A673 (cell line): ENCODE measurements around the gene NKX6-2. TPM values are rescaled to one million over a fixed set of nuclear protein-coding genes. Genes with fewer than 3 reads are reported as not detected.

Experiments used
- BruUV-seq: library from RNA; stranded (reverse); fragments of 400-500 nt; replicated peaks from 2 replicates; lab custom pipeline; 2021; lab: Mats Ljungman, UMichigan
- CTCF ChIA-PET: fragments of 300-600 bp; sonication (Branson Sonifier 250); formaldehyde crosslinking; loops from one replicate; lab custom pipeline; 2022; ENCODE audit warnings: antibody characterized with exemption; lab: Charles Lee
- POLR2A ChIA-PET: fragments of 300-600 bp; sonication (Branson Sonifier 250); formaldehyde crosslinking; loops from one replicate; lab custom pipeline; 2022; ENCODE audit warnings: antibody characterized with exemption; ENCODE audit not compliant: low non-redundant PET; lab: Charles Lee
- DNase-seq: peaks from one replicate; pipeline ENCODE4 v3.0.0-alpha.2; 2015; ENCODE audit warnings: low spot score
- H3K27ac ChIP-seq: fragments of 200-600 bp; sonication (generic); 2 replicates; pipeline ENCODE4 v1.5.1; 2016; ENCODE audit warnings: mixed run types, low read depth, mild to moderate bottlenecking, mixed read lengths, antibody characterized with exemption, low read length; ENCODE audit not compliant: poor library complexity, severe bottlenecking
- H3K27me3 ChIP-seq: fragments of 200-600 bp; sonication (generic); replicated peaks from 2 replicates; pipeline ENCODE4 v1.6.1; 2017; ENCODE audit warnings: mixed run types, low read depth, mild to moderate bottlenecking, mixed read lengths, antibody characterized with exemption, low read length; ENCODE audit not compliant: insufficient read depth, poor library complexity
- H3K36me3 ChIP-seq: fragments of 200-600 bp; sonication (generic); 2 replicates; pipeline ENCODE4 v1.6.1; 2016; ENCODE audit warnings: mixed run types, mild to moderate bottlenecking, mixed read lengths, antibody characterized with exemption, low read length; ENCODE audit not compliant: insufficient read depth, poor library complexity, severe bottlenecking
- H3K4me1 ChIP-seq: fragments of 200-600 bp; sonication (generic); 2 replicates; pipeline ENCODE4 v1.6.1; 2017; ENCODE audit warnings: mixed run types, mild to moderate bottlenecking, mixed read lengths, antibody characterized with exemption, low read length; ENCODE audit not compliant: insufficient read depth, poor library complexity, severe bottlenecking
- H3K4me3 ChIP-seq: fragments of 200-600 bp; sonication (generic); 2 replicates; pipeline ENCODE4 v1.5.1; 2016; ENCODE audit warnings: low read depth, mixed run types, mild to moderate bottlenecking, mixed read lengths, low read length; ENCODE audit not compliant: poor library complexity, severe bottlenecking
- H3K9me3 ChIP-seq: fragments of 200-600 bp; sonication (generic); 2 replicates; pipeline ENCODE4 v1.6.1; 2016; ENCODE audit warnings: mixed run types, low read depth, mild to moderate bottlenecking, mixed read lengths, antibody characterized with exemption, low read length; ENCODE audit not compliant: poor library complexity, severe bottlenecking
- EZH2 ChIP-seq: fragments of 200-600 bp; sonication (generic); IDR thresholded peaks from 2 replicates; pipeline ENCODE4 v1.6.1; 2017; ENCODE audit warnings: borderline replicate concordance, low read depth, mild to moderate bottlenecking, mixed read lengths, antibody characterized with exemption, low read length; ENCODE audit not compliant: poor library complexity, severe bottlenecking
- intact Hi-C: fragments of 100-400 bp; cut with micrococcal nuclease; formaldehyde crosslinking; loops from one replicate; pipeline ENCODE4 v1.10.0; 2022; ENCODE audit not compliant: unreplicated experiment
- total RNA-seq: library from RNA; stranded (reverse); gene quantifications from 2 replicates; pipeline ENCODE4 v1.2.3, GENCODE V29; 2021
- TF ChIP-seq, protein P1 (sequence below): fragments of 300-800, 200-600 bp; sonication (generic); conservative IDR thresholded peaks from 2 replicates; pipeline ENCODE4 v1.5.1; 2017; ENCODE audit warnings: low read depth, mild to moderate bottlenecking, antibody characterized with exemption, low read length, moderate library complexity, mixed read lengths

The NKX6-2 gene
- total RNA-seq, 1 experiment from 2014 or later = not detected

DNA sequence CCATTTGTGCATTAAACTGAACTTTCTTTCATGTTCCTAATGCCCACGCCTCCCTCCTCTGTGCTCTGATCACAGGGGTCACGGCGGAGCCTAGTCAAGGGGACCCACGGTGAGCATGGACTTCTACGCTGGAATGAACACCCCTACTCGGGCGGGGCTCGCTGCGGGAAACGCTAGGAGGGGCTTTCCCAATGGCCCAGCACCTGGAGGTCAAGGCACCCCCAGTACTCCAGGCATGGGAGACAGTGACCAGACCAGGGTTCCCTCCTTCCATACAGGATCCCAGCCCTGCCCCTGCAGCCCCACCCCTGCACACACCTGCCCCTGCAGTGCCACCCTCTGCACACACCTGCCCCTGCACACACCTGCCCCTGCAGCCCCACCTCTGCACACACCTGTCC is 27.1 kb upstream of the NKX6-2 start:
- DNase-seq = no peak

DNA sequence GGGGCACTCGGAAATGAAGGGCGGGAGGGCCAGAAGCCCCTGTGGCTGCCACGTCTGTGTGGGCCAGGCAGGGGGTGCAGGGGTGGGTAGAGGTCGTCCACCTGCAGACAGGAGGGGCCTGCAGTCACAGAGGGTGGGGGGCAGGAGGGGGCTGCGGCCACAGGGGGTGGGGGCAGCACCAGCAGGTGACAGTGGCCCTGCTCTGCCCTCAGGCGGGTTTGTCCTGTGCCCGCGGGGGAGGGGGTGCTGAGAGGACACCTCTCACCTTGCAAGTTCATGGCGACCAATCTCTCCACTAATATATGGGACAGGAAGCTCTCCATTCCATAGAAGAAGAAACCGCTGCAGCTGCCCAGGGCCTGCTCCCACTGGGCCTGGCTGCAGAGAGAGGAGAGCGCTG is 26.6 kb upstream of the NKX6-2 start:
- Histone ChIP-seq H3K4me3 (no peak overlapping the region), H3K36me3 (no peaks in the 10 kb centered on the region), H3K27me3 (peaks cover 56% of the 10 kb centered on the region), H3K9me3 (no peaks in the 10 kb centered on the region), H3K27ac (no peak overlapping the region), H3K4me1 (no peaks in the 10 kb centered on the region)
- TF ChIP-seq, protein P1, sequence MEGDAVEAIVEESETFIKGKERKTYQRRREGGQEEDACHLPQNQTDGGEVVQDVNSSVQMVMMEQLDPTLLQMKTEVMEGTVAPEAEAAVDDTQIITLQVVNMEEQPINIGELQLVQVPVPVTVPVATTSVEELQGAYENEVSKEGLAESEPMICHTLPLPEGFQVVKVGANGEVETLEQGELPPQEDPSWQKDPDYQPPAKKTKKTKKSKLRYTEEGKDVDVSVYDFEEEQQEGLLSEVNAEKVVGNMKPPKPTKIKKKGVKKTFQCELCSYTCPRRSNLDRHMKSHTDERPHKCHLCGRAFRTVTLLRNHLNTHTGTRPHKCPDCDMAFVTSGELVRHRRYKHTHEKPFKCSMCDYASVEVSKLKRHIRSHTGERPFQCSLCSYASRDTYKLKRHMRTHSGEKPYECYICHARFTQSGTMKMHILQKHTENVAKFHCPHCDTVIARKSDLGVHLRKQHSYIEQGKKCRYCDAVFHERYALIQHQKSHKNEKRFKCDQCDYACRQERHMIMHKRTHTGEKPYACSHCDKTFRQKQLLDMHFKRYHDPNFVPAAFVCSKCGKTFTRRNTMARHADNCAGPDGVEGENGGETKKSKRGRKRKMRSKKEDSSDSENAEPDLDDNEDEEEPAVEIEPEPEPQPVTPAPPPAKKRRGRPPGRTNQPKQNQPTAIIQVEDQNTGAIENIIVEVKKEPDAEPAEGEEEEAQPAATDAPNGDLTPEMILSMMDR = no peak
- TF ChIP-seq EZH2 = no peak
- POLR2A ChIA-PET = no interaction called here
- intact Hi-C loops = no loop called here
- CTCF ChIA-PET = interaction anchor here (0.6 kb wide), 1 partner anchor 430 kb away, joined by 3 read pairs; no protein-coding TSS in a partner anchor
- DNase-seq = no peak
- BruUV-seq = no TSS peak

More for the DNA sequence above, 27.1 kb upstream of the NKX6-2 start:
- Histone ChIP-seq H3K36me3 (no peaks in the 10 kb centered on the region), H3K9me3 (no peaks in the 10 kb centered on the region), H3K27ac (no peak overlapping the region), H3K4me3 (no peak overlapping the region), H3K4me1 (no peaks in the 10 kb centered on the region), H3K27me3 (peaks cover 59% of the 10 kb centered on the region)
- ChIA-PET POLR2A (no interaction called here), CTCF (no interaction called here)
- TF ChIP-seq EZH2 = no peak
- TF ChIP-seq, protein P1 = no peak
- intact Hi-C loops = no loop called here
- no TSS peak for BruUV-seq

DNA sequence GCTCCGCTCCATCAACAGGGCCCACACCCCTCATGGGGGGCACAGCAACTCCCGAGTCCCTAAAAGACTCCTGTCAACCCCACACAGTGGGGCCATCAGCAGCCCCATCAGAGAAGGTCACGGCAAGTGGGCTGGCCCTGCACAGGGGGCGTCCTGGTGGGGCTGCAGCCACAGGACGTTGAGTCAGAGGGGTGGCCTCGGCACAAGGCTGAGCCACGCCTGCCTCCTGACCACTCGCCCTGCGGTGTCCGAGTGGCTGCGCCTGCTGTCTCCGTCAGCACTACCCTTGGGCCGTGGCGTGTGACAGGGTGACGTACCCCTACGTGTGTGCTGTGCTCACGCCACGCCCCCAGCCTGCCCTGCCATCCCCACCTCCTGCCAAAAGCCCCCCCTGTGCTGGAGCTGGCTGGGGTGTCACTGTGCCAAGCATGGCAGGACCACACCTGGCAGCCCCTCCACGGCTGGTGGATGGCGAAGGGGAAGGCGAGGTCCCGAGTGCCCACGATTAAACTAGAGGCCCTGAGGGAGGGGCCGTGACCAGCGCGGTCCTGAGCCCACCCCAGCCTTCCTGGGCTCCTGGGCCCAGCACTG is 26.0 kb upstream of the NKX6-2 start:
- Histone ChIP-seq H3K9me3 (no peaks in the 10 kb centered on the region), H3K27ac (no peak overlapping the region), H3K27me3 (peaks cover 53% of the 10 kb centered on the region), H3K4me3 (no peak overlapping the region), H3K4me1 (no peaks in the 10 kb centered on the region), H3K36me3 (no peaks in the 10 kb centered on the region)
- intact Hi-C loops = no loop called here
- no TSS peak for BruUV-seq
- POLR2A ChIA-PET = no interaction called here
- CTCF ChIA-PET = interaction anchor here (0.6 kb wide), 1 partner anchor 431 kb away, joined by 3 read pairs; no protein-coding TSS in a partner anchor
- no peak for DNase-seq
- TF ChIP-seq EZH2 = no peak
- TF ChIP-seq, protein P1 = no peak
